GM13977 (cell line): ENCODE measurements around the gene CREBRF.
A peak's percentile ranks its signal among the peaks of the same experiment; 100 is the strongest.
"Not testable (repeated sequence)": the region's sequence is repeated elsewhere in the genome, so short reads cannot be mapped to it uniquely, and the experiment has no call there.

Experiments used
- DNase-seq: peaks from one replicate; pipeline ENCODE4 v3.0.0; 2012; ENCODE audit warnings: low spot score
- CTCF ChIP-seq: IDR thresholded peaks from 2 replicates; pipeline ENCODE4 v1.5.1; 2012; ENCODE audit warnings: mild to moderate bottlenecking, control low read depth; ENCODE audit not compliant: insufficient read depth; ENCODE audit errors: extremely low read depth, missing control alignments
- in situ Hi-C: fragments of 300-500 bp; cut with MboI; formaldehyde crosslinking; loops from one replicate; pipeline ENCODE4 v1.12.0; 2022; ENCODE audit warnings: low sequenced_read_pairs, low pct_unique_long_range_greater_than_20kb, mixed read lengths, inconsistent platforms; ENCODE audit not compliant: unreplicated experiment

Gene CREBRF

GRCh38 chr5:173035904-173036707 is 20.0 kb upstream of the CREBRF start:
- no peak for TF ChIP-seq CTCF

GRCh38 chr5:173039188-173039587 is 17.0 kb upstream of the CREBRF start:
- in situ Hi-C loops, result no loop called here
- no peak for DNase-seq
- no peak for TF ChIP-seq CTCF

More at GRCh38 chr5:173035904-173036707, 20.0 kb upstream of the CREBRF start:
- peak; percentile 61 for DNase-seq
- in situ Hi-C loops, result no loop called here

DNA sequence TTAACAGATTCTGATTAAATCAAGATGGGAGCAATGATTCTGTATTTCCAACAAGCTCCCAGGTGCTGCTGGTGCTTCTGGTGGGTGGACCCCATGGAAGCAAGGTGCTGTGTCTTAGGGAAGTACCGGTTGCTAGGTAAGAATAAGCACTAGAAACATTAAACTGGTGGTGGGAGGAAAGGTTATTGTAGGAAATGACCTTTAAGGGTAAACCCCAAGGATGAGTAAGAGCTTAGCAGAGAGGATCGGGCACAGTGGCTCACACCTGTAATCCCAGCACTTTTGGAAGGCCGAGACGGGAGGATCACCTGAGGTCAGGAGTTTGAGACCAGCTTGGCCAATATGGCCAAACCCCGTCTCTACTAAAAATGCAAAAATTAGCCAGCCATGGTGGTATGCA is 16.2 kb upstream of the CREBRF start:
- TF ChIP-seq CTCF, result no peak
- in situ Hi-C loops, result no loop called here
- DNase-seq, result no peak

GRCh38 chr5:173041881-173042762 is 14.0 kb upstream of the CREBRF start:
- no peak for TF ChIP-seq CTCF
- DNase-seq, result no peak
- in situ Hi-C loops, result no loop called here

- in situ Hi-C loops, result no loop called here
- no peak for TF ChIP-seq CTCF
- no peak for DNase-seq
These were observed 13.4 kb upstream of the CREBRF start for GRCh38 chr5:173042763-173043107.

GRCh38 chr5:173045474-173045873 is 10.7 kb upstream of the CREBRF start:
- in situ Hi-C loops, result no loop called here
- no peak for TF ChIP-seq CTCF

GRCh38 chr5:173047096-173047837 is 8.9 kb upstream of the CREBRF start:
- DNase-seq, in situ Hi-C loops: not testable (repeated sequence)

More at GRCh38 chr5:173045474-173045873, 10.7 kb upstream of the CREBRF start:
- no peak for DNase-seq
